HS-27A (cell line): ENCODE data around the gene METTL14.
"Not testable (repeated sequence)": the region's sequence is repeated elsewhere in the genome, so short reads cannot be mapped to it uniquely, and the experiment has no call there.

ENCODE experiments used
- DNase-seq: peaks from one replicate; pipeline ENCODE4 v3.0.0-alpha.2; 2012; ENCODE audit warnings: low read depth, missing footprints

Gene METTL14

DNA sequence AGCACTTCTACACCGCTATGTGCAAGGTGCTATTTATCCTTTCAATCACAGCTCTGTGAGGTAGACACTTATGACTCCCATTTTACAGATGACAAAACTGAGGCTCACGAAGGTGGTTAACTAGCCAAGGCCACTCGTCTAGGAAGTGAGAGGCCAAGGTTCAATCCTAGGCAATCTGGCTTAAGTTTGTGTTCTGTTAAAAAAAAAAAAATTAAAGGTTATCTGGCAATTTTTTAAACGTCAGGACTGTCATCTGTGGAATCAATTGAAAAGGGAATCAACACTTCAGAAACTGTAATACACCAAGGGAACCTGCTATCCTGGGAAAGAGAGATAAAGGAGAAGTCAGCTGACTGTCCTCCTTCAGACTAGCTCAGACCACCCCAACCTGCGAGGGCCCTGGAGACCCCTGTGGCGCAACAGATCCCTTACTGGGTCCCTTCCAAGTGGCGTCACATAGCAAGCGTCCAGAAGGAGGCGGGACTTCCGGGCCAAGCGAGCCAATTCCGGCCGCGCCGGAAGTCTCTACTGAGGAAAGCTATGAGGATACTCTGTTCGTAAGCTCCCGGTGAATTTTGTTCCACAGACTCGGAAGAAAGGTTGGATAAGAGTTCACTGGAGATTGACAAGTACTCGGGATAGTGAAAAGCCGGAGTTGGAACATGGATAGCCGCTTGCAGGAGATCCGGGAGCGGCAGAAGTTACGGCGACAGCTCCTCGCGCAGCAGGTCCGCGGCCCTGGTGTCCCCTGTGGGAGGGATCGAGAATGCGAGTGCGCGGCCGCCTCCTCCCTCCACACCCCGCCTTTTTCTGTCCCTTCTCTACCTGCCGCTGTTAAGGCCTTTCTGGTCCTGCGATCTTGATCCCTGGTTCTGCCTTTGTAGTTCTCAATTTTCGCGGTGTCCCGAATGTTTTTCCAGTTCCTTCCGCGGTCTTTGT is at the start of gene METTL14:
METTL14 (plus strand) TSS at position 520 of the 939 bp plus-strand sequence; CDS start at position 663, 143 bp downstream.
- DNase-seq: peak; percentile 68

DNA sequence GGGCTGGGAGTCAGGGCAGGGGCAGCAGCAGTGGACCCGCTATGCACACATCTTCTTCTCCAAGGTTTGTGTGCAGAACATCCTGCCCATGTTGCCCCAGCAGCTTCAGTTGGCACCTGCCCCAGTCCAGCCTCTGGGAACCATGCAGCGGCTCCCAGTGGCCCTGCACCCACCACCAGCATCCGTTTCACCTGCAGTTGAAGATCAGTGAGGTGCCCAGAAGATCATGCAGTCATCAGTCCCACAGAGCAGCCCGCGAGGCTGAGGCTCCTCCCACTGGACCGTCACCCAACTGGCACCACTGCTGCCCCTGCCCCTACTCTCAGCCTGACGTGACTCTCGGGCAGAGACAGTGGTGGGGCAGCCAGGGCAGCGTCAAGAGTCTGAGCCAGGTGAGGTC is 49.1 kb upstream of the METTL14 start:
- DNase-seq: not testable (repeated sequence)

GRCh38 chr4:118664665-118665064 is 20.5 kb upstream of the METTL14 start:
- DNase-seq: not testable (repeated sequence)

DNA sequence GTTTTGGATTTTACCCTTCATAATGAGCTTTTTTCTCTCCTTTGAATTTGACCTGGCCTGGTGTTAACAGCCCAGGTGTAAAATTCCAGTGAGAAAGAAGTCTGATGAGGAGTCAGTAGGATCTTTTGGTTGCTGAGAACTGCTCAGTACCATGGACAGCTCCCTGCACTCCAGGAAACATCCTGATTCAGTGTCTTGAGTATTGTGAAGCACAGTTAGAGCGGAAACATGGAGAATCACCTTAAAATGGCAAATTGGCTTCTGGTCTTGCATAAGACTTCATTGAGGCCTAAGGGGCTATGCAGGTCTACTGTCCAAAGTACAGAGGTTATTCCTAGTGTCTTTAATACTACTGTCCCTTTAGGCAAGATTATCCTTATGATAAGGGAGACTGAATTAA is 16.0 kb upstream of the METTL14 start:
- DNase-seq: not testable (repeated sequence)

GRCh38 chr4:118670968-118671367 is 14.2 kb upstream of the METTL14 start:
- DNase-seq: not testable (repeated sequence)

DNA sequence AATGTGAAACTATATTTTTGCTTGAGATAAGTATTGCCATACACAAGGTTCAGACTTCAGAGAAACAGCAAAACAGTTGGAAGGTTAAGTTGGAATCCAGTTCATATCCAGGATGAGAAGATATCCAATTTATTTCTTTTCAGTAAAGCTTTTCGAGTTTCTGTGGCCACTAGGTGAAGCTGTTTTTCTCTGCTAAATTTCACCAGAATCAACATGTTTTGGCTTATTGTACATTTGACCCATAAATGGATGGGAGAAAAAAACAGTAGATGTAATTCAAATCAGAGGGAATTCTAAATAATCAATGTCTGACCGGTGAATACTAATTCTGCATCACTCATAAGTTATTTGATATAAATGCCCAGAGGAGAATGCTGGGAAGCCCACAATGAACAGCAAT is 9.1 kb upstream of the METTL14 start:
- no peak for DNase-seq

- no peak for DNase-seq
These were observed 4.4 kb upstream of the METTL14 start for GRCh38 chr4:118680808-118681207.

DNA sequence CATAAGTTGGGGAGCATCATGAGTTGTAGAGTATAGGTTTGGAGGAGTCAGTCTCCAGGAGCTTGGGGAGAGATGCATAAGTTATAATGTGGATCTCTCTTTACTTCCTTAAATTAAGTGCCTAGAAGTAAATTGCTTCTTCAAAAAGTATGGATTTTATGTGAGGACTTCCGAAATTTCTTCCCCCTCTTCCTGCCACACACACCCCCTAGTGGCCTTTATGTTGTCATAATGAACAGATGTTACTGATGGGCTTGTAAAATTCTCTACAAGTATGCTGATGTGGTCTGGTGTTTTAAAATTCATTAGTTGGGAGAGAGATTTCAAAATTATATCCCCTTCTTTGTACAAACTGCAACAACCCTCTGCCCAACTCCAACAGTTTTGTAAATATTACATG is 2.3 kb upstream of the METTL14 start:
- no peak for DNase-seq

DNA sequence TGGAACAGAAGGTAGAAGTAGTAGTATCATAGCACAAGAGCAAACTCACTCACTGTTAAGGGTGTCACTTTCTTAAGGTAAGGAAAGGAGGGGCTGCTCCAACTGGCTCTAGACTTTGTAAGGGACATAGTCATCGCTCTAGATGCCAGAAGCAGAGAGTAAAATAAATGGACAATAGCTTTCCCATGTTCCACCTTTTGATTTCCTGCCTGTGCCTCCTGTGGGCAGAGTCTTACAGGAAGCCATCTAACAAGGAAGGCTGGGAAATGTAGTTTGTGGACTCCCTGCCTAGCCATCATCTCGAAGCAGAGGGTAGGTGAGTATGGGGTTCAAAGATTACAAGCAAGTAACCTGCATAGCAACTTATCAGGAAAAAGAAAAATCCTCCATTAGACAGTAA is 1.7 kb upstream of the METTL14 start:
- DNase-seq: no peak

GRCh38 chr4:118703118-118703517 is 17.9 kb downstream of the METTL14 start:
- DNase-seq: no peak

DNA sequence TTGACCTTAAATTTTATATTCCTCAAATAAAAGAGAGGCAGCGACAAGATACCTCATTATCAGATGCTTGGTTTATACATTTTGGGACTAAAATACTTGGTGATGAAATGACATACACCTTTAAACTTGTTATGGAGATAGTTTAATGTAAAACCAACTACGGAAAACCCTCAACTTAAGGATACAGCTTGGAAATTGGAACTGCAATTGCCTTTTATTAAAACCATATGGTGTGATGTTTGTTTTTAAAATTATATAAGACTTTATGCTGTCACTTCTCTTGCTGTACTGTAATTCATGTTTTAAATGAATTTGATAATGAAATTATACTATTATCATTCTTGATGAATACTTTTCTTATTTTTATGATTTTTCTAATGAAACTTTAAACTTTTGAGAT is 25.9 kb downstream of the METTL14 start:
- DNase-seq: no peak

DNA sequence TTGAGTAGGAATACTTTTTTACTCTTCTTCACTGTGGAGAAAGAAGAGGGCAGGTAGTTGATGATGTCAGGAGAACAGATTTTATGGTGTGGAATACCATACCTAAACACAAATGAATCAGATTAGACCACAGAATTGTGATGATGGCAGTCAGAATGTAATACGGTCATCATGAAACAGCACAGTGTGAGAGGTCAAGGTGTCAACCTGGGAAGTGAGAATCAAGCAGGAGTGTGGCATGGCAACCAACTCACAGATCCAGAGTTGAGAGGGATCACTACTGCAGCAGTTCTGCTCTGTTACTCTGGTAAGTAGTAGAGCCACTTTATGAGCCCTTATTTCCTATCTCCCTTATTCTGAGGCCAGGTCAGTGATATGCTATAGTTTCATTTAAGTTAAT is 27.7 kb downstream of the METTL14 start:
- DNase-seq: no peak

DNA sequence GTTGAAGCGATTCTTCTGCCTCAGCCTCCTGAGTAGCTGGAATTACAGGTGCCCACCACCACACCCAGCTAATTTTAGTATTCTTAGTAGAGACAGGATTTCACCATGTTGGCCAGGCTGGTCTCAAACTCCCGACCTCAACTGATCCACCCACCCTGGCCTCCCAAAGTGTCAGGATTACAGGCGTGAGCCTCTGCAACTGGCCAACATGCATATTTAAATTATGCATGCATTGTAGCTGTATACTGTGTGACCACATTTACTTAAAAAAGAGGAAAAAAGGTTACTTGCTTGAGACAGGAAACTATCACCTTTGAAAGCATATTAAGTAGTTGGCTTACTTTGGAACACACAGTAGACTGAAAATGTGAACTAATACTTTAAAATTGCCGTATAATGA is 29.5 kb downstream of the METTL14 start:
- no peak for DNase-seq

DNA sequence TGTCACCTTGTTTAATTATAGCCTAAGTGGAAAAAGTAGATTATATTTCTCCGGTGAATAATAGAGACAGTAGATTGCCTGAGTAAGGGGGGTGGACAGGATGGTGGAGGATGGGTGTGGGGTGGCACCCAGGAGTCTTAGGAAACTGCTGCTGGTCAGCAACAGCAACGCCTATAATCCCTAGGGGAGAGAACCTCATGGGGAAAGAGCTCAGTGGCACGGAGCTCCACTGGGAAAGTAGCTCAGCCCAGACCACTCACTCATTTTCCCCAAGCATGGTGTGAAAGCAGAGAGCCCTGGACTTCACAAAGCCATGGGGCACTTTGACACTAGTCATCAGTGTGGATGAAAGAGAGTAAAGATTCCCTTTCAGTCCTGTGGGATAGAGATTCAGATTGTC is 31.1 kb downstream of the METTL14 start:
- DNase-seq: no peak

DNA sequence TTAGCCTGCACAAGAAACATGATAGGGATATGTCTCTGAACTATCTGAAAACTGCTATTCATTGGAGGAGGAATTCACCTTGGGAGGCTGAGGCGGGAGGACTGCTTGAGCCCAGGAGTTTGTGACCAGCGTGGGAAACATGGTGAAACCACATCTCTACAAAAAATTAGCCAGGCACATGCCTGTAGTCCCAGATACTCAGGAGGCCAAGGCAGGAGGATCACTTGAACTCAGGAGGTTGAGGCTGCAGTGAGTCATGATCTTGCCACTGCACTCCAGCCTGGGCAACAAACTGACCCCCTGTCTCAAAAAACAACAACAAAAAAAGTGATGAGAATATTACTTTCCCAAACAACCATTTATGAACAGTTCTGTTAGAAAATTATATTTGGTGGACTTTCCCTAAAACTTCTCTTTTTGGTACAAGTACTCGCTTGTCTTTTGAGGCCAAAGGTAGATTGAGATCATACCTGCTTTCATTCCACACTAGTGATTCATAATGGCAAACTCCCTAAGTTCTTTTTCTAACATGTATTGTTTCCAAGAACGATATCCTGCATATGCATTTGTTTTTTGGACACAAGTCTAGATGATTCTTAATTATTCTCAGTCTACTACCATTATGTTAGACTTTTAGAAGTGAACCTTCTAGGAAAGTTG is 33.4 kb downstream of the METTL14 start:
- no peak for DNase-seq

DNA sequence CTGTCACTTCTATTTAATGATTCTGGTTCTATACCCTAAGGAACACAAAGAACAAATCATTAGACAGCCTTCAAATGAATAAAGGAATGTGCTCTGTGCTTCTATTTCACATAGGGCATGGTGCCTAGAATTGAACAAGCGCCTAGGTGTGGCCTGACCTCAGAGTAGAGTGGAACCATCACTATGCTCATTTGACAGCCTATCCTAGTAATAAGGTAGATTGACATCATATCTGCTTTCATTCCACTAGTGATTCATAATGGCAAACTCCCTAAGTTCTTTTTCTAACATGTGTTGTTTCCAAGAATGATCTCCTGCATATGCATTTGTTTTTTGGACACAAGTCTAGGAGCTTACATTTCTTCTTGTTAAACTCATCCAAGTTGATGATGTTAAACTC is 36.6 kb downstream of the METTL14 start:
- no peak for DNase-seq

DNA sequence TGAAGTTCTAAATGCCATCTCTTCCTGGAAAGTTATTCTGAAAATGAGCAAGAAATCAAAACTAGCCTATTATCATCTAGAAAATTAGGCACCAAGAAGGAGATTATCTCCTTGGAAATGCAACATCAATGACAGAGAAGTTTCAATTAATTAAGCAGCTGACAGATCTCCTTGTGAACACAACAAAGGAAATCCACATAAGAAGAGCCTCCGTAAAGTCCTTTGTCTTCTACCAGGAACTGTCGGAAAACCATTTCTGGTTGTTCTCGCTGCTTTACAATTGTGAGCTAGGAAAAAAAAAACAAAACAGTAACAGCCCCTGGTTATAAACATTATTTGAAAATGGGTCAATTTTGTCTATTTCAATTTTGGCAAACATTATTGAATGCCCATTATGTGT is 38.2 kb downstream of the METTL14 start:
- DNase-seq: no peak

DNA sequence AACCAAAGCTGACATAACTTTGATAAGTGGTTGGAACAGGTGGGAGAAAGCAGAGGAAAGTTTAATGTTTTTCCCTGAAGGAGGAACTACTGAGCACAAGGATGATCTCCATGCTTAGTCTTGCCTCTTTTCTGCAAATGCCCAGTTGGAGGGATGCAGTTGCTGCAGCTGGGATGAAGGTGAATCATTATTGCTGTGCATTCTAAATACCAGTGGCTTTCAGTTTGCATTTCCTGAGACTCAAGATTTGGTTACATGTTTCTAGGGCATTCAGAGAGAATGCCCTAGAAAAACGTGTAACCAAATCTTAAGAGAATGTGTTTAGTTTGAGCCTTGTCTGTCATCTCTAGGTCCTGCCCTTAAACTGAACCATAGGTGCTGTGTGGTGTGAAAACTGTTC is 42.2 kb downstream of the METTL14 start:
- DNase-seq: no peak

GRCh38 chr4:118729287-118730286 is 44.4 kb downstream of the METTL14 start:
- DNase-seq: no peak

DNA sequence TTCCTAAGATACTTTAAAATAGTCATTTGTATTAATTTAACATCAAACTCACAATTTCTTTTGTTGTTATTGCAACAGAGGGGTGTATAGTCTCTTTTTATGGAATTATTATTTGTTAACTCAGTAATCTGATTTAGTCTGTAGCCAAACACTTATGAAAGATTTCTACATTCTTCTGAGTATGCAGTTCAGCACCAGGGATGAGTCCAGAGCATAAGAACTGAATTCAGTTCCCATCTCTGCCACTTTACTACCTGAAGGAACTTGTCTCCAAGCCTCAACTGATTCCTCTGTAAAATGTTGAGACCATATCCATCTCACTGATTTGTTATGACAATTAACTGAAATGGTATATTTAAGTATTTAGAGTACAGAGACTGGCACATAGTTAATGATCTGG is 45.5 kb downstream of the METTL14 start:
- no peak for DNase-seq

GRCh38 chr4:118732591-118733330 is 47.6 kb downstream of the METTL14 start:
- DNase-seq: no peak
